HepG2 (cell line): Measurements from ENCODE around the gene ARL3.

Experiments used
- CBFB ChIP-seq: sonication (generic); formaldehyde crosslinking; IDR thresholded peaks from 2 replicates; pipeline ENCODE4 v1.4.0; 2020; ENCODE audit warnings: missing genetic modification reagents
- HCFC1 ChIP-seq: fragments of 150-350 bp; IDR thresholded peaks from 2 replicates; pipeline ENCODE4 v1.6.1; 2014; ENCODE audit warnings: low read depth, low read length
- JUND ChIP-seq: sonication (generic); formaldehyde crosslinking; IDR thresholded peaks from 2 replicates; pipeline ENCODE4 v1.8.0; 2022; ENCODE audit warnings: mild to moderate bottlenecking, missing genetic modification reagents

- TF ChIP-seq JUND (CRISPR knock-in tag) (no peak), HCFC1 (no peak), CBFB (no peak)
These were observed 8.7 kb downstream of the ARL3 start for GRCh38 chr10:102705531-102705930.
